HCT116 (cell line): ENCODE results near the gene KLHL40. TPM values are rescaled to one million over a fixed set of nuclear protein-coding genes. Genes with fewer than 3 reads are reported as not detected.

ENCODE experiments used
- ATAC-seq: fragments of 200-7000 bp; cut with Tn5 transposase; 2 replicates; pipeline ENCODE4 v1.9.1; 2020; ENCODE audit warnings: mild to moderate bottlenecking, moderate library complexity
- BruUV-seq: library from RNA; stranded (reverse); fragments of 400-500 nt; replicated peaks from 2 replicates; lab custom pipeline; 2021; lab: Mats Ljungman, UMichigan
- CTCF ChIA-PET: fragments of 300-600 bp; sonication (Branson Sonifier 250); formaldehyde crosslinking; loops from one replicate; lab custom pipeline; 2021; ENCODE audit warnings: antibody characterized with exemption; lab: Charles Lee
- POLR2A ChIA-PET: fragments of 300-600, 350-600 bp; sonication (Branson Sonifier 250); formaldehyde crosslinking; loops from one replicate; lab custom pipeline; 2021; ENCODE audit warnings: antibody characterized with exemption; lab: Charles Lee
- RAD21 ChIA-PET, 2 experiments: fragments of 300-600 bp; sonication (Branson Sonifier 250); formaldehyde crosslinking; loops; one replicate each; lab custom pipeline; 2023; ENCODE audit warnings: low total read pairs in 2 of 2; ENCODE audit not compliant: uncharacterized antibody in 2 of 2, unreplicated experiment in 2 of 2, low non-redundant PET in 1 of 2; lab: Charles Lee
- DNase-seq: peaks from one replicate; pipeline ENCODE4 v3.0.0-alpha.2; 2010; ENCODE audit warnings: low read depth, low spot score
- H2AFZ ChIP-seq: fragments of 200-600 bp; shearing (Covaris generic), sonication (generic); 2 replicates; pipeline ENCODE4 v1.6.1; 2017; ENCODE audit warnings: low read depth, mixed run types, mixed read lengths, antibody characterized with exemption, low read length; ENCODE audit not compliant: poor library complexity, severe bottlenecking
- H3K27ac ChIP-seq: 2 replicates; pipeline ENCODE4 v1.5.1; 2012; ENCODE audit warnings: low read depth, low read length
- H3K27me3 ChIP-seq: fragments of 200-600 bp; sonication (generic); 2 replicates; pipeline ENCODE4 v1.6.1; 2016; ENCODE audit warnings: mixed run types, low read length, mixed read lengths; ENCODE audit not compliant: insufficient read depth
- H3K36me3 ChIP-seq, 2 experiments: fragments of 200-500 bp in 1 of 2; fragments of 200-600 bp in 1 of 2; sonication (Bioruptor generic) in 1 of 2; sonication (generic) in 1 of 2; 2 replicates each; pipeline versions ENCODE4 v1.5.1 to v1.6.1; 2014 to 2016; ENCODE audit warnings: low read length in 2 of 2, inconsistent platforms in 1 of 2, mixed read lengths in 1 of 2, mixed run types in 1 of 2; ENCODE audit not compliant: insufficient read depth in 2 of 2, control insufficient read depth in 1 of 2
- H3K4me1 ChIP-seq, 2 experiments: fragments of 200-600 bp in 1 of 2; sonication (generic) in 1 of 2; 2 replicates each; pipeline versions ENCODE4 v1.5.1 to v1.6.1; 2012 to 2017; ENCODE audit warnings: low read length in 2 of 2, inconsistent platforms in 1 of 2, mild to moderate bottlenecking in 1 of 2, mixed read lengths in 1 of 2, mixed run types in 1 of 2, moderate library complexity in 1 of 2; ENCODE audit not compliant: insufficient read depth in 2 of 2, control insufficient read depth in 1 of 2
- H3K4me2 ChIP-seq: fragments of 200-600 bp; sonication (generic); 2 replicates; pipeline ENCODE4 v1.6.1; 2017; ENCODE audit warnings: mixed run types, low read length, mixed read lengths
- H3K4me3 ChIP-seq, 2 experiments: fragments of 200-600 bp in 1 of 2; sonication (generic) in 1 of 2; replicated peaks in 1 of 2; 2 replicates each; pipeline ENCODE4 v1.5.1; 2011 to 2016; ENCODE audit warnings: low read length in 2 of 2, control low read depth in 1 of 2, low read depth in 1 of 2, mild to moderate bottlenecking in 1 of 2, mixed read lengths in 1 of 2, mixed run types in 1 of 2
- H3K79me2 ChIP-seq: fragments of 200-600 bp; sonication (generic); 2 replicates; pipeline ENCODE4 v1.6.1; 2017; ENCODE audit warnings: mild to moderate bottlenecking, mixed run types, low read length, moderate library complexity, mixed read lengths; ENCODE audit not compliant: insufficient read depth
- H3K9ac ChIP-seq: fragments of 200-600 bp; sonication (generic); 2 replicates; pipeline ENCODE4 v1.6.1; 2016; ENCODE audit warnings: low read length, mixed read lengths
- H3K9me2 ChIP-seq: fragments of 200-600 bp; sonication (generic), shearing (Covaris generic); 2 replicates; pipeline ENCODE4 v1.6.1; 2017; ENCODE audit warnings: mixed run types, mild to moderate bottlenecking, moderate library complexity; ENCODE audit not compliant: insufficient read depth
- H3K9me3 ChIP-seq, 2 experiments: fragments of 200-500 bp in 1 of 2; fragments of 200-600 bp in 1 of 2; sonication (Bioruptor generic) in 1 of 2; sonication (generic) in 1 of 2; 2 replicates each; pipeline ENCODE4 v1.6.1; 2014 to 2017; ENCODE audit warnings: low read length in 2 of 2, mixed read lengths in 2 of 2, inconsistent platforms in 1 of 2, low read depth in 1 of 2, mild to moderate bottlenecking in 1 of 2, mixed run types in 1 of 2, moderate library complexity in 1 of 2; ENCODE audit not compliant: control insufficient read depth in 1 of 2, insufficient read depth in 1 of 2
- H4K20me1 ChIP-seq: fragments of 200-600 bp; sonication (generic), shearing (Covaris generic); 2 replicates; pipeline ENCODE4 v1.6.1; 2017; ENCODE audit warnings: mixed run types, mild to moderate bottlenecking, moderate library complexity; ENCODE audit not compliant: insufficient read depth
- CBX3 ChIP-seq: IDR thresholded peaks from 2 replicates; pipeline ENCODE4 v1.6.1; 2012; ENCODE audit warnings: low read depth
- SRF ChIP-seq: IDR thresholded peaks from 2 replicates; pipeline ENCODE4 v1.6.1; 2012; ENCODE audit warnings: low read depth
- intact Hi-C: fragments of 100-400 bp; cut with micrococcal nuclease; formaldehyde crosslinking; loops from 2 replicates; pipeline ENCODE4 v1.10.0; 2022
- total RNA-seq: library from RNA; stranded (reverse); gene quantifications from one replicate; pipeline ENCODE4 v1.2.1, GENCODE V29; 2021; ENCODE audit not compliant: unreplicated experiment
- TF ChIP-seq, protein P1 (sequence below): IDR thresholded peaks from 2 replicates; pipeline ENCODE4 v1.6.1; 2012
- TF ChIP-seq, protein P2 (sequence below), 3 experiments: fragments of 200-600 bp in 1 of 3; sonication (generic) in 1 of 3; IDR thresholded peaks in 2 of 3; conservative IDR thresholded peaks in 1 of 3; 2 replicates each; pipeline ENCODE4 v1.5.1; 2012 to 2017; ENCODE audit warnings: low read depth in 2 of 3, low read length in 2 of 3, antibody characterized with exemption in 1 of 3, borderline replicate concordance in 1 of 3, control low read depth in 1 of 3, mild to moderate bottlenecking in 1 of 3, mixed read lengths in 1 of 3, mixed run types in 1 of 3, moderate library complexity in 1 of 3; ENCODE audit not compliant: insufficient read depth in 1 of 3

KLHL40 gene
- total RNA-seq, 1 experiment from 2014 or later = not detected

DNA sequence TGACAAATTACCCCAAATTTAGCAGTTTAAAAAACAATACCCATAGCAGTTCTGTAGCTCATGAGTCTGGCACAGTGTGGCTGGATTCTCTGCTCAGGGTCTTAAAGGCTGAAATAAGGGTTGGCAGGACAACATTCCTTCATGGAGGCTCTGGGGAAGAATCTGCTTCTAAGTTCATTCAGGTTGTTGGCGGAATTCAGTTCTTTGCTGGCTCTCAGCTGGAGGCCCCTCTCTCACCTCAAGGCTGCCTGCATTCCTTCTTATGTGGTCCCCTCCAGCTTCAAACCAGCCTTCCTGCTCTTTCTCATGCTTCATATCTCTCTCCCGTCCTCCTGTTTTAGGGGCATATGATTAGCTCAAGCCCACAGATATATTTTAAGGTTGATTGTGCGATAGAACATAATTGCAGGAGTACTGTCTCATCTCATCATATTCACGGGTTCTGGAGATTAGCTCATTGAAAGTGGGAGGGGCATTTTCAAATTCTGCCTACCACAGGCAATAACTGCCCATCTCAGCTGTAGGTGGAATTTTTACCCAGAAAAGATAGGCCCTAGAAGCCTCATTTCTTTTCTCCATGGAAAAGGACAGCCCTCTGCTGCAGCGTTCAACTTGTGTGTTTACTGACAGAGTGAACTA is 37.4 kb upstream of the KLHL40 start (continued):
- TF ChIP-seq SRF = no peak
- TF ChIP-seq, protein P1, sequence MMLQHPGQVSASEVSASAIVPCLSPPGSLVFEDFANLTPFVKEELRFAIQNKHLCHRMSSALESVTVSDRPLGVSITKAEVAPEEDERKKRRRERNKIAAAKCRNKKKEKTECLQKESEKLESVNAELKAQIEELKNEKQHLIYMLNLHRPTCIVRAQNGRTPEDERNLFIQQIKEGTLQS = no peak
- TF ChIP-seq CBX3 = no peak

- Histone ChIP-seq H3K4me3 (no peak overlapping the region), H3K27ac (no peak overlapping the region), H3K36me3 (peaks cover 7 to 32% of the 10 kb centered on the region in 2 experiments; a peak in 3 of 4 replicates), H3K4me2 (no peak overlapping the region), H2AFZ (no peak overlapping the region), H3K79me2 (peaks cover 11% of the 10 kb centered on the region; the same call in 1 of the 2 replicates), H3K9me3 (no peaks in the 10 kb centered on the region), H4K20me1 (no peaks in the 10 kb centered on the region), H3K27me3 (no peaks in the 10 kb centered on the region), H3K9ac (no peak overlapping the region), H3K9me2 (no peaks in the 10 kb centered on the region), H3K4me1 (peaks cover 29 to 40% of the 10 kb centered on the region in 2 experiments)
- no peak for DNase-seq
- RAD21 ChIA-PET = no interaction called here
- BruUV-seq = no TSS peak
- no peak for ATAC-seq
- TF ChIP-seq, protein P2, sequence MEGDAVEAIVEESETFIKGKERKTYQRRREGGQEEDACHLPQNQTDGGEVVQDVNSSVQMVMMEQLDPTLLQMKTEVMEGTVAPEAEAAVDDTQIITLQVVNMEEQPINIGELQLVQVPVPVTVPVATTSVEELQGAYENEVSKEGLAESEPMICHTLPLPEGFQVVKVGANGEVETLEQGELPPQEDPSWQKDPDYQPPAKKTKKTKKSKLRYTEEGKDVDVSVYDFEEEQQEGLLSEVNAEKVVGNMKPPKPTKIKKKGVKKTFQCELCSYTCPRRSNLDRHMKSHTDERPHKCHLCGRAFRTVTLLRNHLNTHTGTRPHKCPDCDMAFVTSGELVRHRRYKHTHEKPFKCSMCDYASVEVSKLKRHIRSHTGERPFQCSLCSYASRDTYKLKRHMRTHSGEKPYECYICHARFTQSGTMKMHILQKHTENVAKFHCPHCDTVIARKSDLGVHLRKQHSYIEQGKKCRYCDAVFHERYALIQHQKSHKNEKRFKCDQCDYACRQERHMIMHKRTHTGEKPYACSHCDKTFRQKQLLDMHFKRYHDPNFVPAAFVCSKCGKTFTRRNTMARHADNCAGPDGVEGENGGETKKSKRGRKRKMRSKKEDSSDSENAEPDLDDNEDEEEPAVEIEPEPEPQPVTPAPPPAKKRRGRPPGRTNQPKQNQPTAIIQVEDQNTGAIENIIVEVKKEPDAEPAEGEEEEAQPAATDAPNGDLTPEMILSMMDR (IDR thresholded peaks at IDR 0.05 in 2 of 3, conservative IDR thresholded peaks at IDR 0.05 in 1 of 3; ENCODE audit: borderline replicate concordance in 1 of 3, insufficient read depth in 1 of 3, low read depth in 2 of 3, low read length in 2 of 3) = no peak
- POLR2A ChIA-PET = no interaction called here
- CTCF ChIA-PET = no interaction called here
- intact Hi-C loops = no loop called here
Measured at GRCh38 chr3:42649006-42649405, 36.3 kb upstream of the KLHL40 start.
